ENCODE measurements around the gene LRRC53. TPM values are rescaled to one million over a fixed set of nuclear protein-coding genes. Genes with fewer than 3 reads are reported as not detected.

The LRRC53 gene
- total RNA-seq, 1 donor from 2014 or later = not detected

DNA sequence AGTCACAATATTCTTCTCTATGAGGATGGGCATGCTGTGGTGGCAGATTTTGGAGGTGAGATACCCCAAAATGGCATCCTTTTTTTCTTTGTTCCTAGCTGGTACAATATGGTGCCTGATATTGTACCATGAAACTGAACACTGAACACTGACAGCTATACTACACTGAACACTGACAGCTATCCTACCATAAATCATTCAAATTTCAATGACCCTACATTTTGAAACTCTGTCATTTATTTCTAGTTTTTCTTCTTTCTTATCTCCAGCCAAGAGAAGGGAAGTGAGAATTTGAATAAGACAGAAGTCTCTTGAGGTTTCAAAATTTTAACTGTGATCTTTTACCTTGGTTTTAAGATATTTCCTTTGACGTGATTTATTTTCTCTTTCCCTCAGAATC lies 76.3 kb downstream of the LRRC53 start:
- no peaks in the 10 kb centered on the region for H3K27me3 ChIP-seq

DNA sequence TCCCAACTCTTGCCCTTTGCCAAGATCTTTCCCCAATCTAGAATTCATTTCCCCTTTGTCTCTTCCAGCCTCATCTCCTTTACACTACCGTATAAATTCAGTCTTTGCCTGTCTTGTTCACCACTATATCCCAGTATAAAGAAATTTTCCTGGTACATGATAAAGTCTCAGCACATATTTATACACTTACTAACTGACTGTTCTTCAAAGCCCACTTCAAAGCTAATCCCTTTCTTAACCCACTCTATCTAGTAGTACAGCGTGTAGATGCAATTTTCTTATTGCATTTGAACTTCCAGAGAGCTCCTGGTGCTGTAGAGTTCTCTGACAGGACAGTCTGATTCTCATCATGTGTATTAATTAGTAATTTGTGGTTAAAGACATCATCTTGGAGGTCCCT lies 78.1 kb downstream of the LRRC53 start:
- Histone ChIP-seq H3K9me3 (no peaks in the 10 kb centered on the region), H3K27me3 (no peaks in the 10 kb centered on the region), H3K4me1 (no peaks in the 10 kb centered on the region), H3K36me3 (no peaks in the 10 kb centered on the region), H3K4me3 (no peak overlapping the region), H3K27ac (no peak overlapping the region)
- TF ChIP-seq, protein P1, sequence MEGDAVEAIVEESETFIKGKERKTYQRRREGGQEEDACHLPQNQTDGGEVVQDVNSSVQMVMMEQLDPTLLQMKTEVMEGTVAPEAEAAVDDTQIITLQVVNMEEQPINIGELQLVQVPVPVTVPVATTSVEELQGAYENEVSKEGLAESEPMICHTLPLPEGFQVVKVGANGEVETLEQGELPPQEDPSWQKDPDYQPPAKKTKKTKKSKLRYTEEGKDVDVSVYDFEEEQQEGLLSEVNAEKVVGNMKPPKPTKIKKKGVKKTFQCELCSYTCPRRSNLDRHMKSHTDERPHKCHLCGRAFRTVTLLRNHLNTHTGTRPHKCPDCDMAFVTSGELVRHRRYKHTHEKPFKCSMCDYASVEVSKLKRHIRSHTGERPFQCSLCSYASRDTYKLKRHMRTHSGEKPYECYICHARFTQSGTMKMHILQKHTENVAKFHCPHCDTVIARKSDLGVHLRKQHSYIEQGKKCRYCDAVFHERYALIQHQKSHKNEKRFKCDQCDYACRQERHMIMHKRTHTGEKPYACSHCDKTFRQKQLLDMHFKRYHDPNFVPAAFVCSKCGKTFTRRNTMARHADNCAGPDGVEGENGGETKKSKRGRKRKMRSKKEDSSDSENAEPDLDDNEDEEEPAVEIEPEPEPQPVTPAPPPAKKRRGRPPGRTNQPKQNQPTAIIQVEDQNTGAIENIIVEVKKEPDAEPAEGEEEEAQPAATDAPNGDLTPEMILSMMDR (IDR thresholded peaks at IDR 0.05) = no peak
- TF ChIP-seq POLR2AphosphoS5 (IDR thresholded peaks at IDR 0.05; ENCODE audit: insufficient read depth in 1 of 2, low read depth in 1 of 2) = no peak
- no peak for TF ChIP-seq POLR2A (IDR thresholded peaks at IDR 0.05)
- intact Hi-C loops (cut with DNase I) = no loop called here
- DNase-seq (ENCODE audit: extremely low spot score in 2 of 2) = no peak

More for the DNA sequence above, 76.3 kb downstream of the LRRC53 start:
- no peaks in the 10 kb centered on the region for H3K4me1 ChIP-seq
- H3K4me3 ChIP-seq = no peak overlapping the region
- intact Hi-C loops (cut with DNase I) = no loop called here
- TF ChIP-seq POLR2AphosphoS5 (IDR thresholded peaks at IDR 0.05; ENCODE audit: insufficient read depth in 1 of 2, low read depth in 1 of 2) (no peak), POLR2A (IDR thresholded peaks at IDR 0.05) (no peak)
- TF ChIP-seq, protein P1 (IDR thresholded peaks at IDR 0.05) = no peak
- no peaks in the 10 kb centered on the region for H3K36me3 ChIP-seq
- H3K9me3 ChIP-seq = no peaks in the 10 kb centered on the region
- H3K27ac ChIP-seq = no peak overlapping the region
- DNase-seq (ENCODE audit: extremely low spot score in 2 of 2) = no peak

DNA sequence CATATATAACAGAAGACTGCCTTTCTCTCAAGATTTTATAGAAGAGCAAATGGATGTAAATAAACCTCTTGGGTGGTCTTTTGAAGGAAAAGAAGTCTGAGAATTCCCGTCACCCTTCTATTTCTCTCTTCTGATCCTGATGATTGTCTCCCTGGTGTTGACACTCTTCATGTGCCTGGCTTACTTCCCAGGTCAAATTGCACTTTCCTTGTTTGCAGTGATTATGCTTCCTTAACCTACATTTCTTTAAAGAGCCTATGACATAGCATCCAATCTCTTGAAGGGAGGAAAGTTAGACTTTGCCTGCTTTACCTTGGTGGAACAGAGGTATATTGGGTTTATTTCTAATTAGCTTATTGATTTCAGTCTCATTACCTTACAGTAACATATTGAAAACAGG lies 80.1 kb downstream of the LRRC53 start:
- H3K27me3 ChIP-seq = no peaks in the 10 kb centered on the region
- no peak for DNase-seq (ENCODE audit: extremely low spot score in 2 of 2)
- no peak overlapping the region for H3K27ac ChIP-seq
- intact Hi-C loops (cut with DNase I) = no loop called here
- H3K4me3 ChIP-seq = no peak overlapping the region
- H3K4me1 ChIP-seq = no peaks in the 10 kb centered on the region
- H3K36me3 ChIP-seq = no peaks in the 10 kb centered on the region
- H3K9me3 ChIP-seq = no peaks in the 10 kb centered on the region
- TF ChIP-seq POLR2A (IDR thresholded peaks at IDR 0.05) (no peak), POLR2AphosphoS5 (IDR thresholded peaks at IDR 0.05; ENCODE audit: insufficient read depth in 1 of 2, low read depth in 1 of 2) (no peak)
- TF ChIP-seq, protein P1 (IDR thresholded peaks at IDR 0.05) = no peak

DNA sequence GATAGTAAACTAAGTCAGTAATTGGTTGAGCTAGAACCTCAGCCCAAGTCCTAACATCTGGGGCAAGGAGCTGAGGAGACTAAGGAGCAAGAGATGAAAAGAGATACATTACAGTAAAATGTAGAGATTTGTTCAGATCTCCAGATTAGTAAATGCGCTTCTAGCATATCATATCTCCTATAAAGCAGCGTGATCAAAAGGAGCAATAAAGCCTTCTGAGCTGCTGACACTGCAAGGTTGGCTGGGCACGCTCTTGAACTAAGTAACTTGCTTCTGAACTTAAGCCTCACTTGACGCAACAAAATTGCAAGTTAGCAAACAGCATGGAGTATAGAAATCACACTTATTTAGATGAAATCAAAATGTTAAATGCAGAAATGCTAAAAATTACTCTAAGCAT lies 80.9 kb downstream of the LRRC53 start:
- no peak for DNase-seq (ENCODE audit: extremely low spot score in 2 of 2)
- H3K36me3 ChIP-seq = no peaks in the 10 kb centered on the region
- H3K27me3 ChIP-seq = no peaks in the 10 kb centered on the region
- H3K4me1 ChIP-seq = no peaks in the 10 kb centered on the region
- H3K9me3 ChIP-seq = no peaks in the 10 kb centered on the region
- H3K27ac ChIP-seq = no peak overlapping the region
- no peak overlapping the region for H3K4me3 ChIP-seq
- TF ChIP-seq POLR2A (IDR thresholded peaks at IDR 0.05) (no peak), POLR2AphosphoS5 (IDR thresholded peaks at IDR 0.05; ENCODE audit: insufficient read depth in 1 of 2, low read depth in 1 of 2) (no peak)
- TF ChIP-seq, protein P1 (IDR thresholded peaks at IDR 0.05) = no peak
- intact Hi-C loops (cut with DNase I) = no loop called here

DNA sequence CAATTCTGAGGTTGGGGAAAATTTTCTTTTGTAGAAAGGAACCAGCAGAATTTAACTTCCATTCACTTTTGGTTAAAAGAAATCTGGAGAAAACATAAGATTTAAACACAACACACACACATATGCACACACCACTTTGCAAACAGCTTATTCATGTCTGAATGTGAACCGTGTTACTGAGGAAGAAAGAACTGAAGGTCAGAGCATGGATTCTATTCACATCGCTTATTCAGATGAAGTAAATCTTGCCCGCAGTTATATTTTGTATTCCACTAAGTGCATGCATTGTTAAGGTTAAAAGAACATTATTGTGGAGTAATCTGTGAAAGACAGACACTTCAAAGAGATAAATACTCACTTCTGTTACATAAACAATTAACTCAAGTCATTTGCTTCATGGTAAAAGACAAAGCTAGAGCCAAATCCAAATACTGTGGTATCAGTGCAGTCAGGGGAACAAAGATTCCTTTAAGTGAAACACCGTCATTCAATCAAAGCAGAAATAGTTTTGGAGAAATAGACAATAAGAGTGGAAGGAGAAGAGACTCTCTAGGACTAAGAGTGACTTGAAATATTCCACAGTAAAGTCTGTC lies 82.0 kb downstream of the LRRC53 start:
- H3K27me3 ChIP-seq = no peaks in the 10 kb centered on the region
- intact Hi-C loops (cut with DNase I) = no loop called here
- no peak for DNase-seq (ENCODE audit: extremely low spot score in 2 of 2)

More for the DNA sequence above, 82.0 kb downstream of the LRRC53 start:
- Histone ChIP-seq H3K9me3 (no peaks in the 10 kb centered on the region), H3K27ac (no peak overlapping the region), H3K4me3 (no peak overlapping the region), H3K36me3 (no peaks in the 10 kb centered on the region), H3K4me1 (no peaks in the 10 kb centered on the region)
- TF ChIP-seq, protein P1 (IDR thresholded peaks at IDR 0.05) = no peak
